HG03039 (cell line): ENCODE data around the gene PNO1.
"Not testable (repeated sequence)": the region's sequence is repeated elsewhere in the genome, so short reads cannot be mapped to it uniquely, and the experiment has no call there.

Experiments used
- ATAC-seq: cut with Tn5 transposase; IDR thresholded peaks from one replicate; pipeline ENCODE4 v1.9.1; 2021; ENCODE audit warnings: mild to moderate bottlenecking, moderate library complexity; ENCODE audit not compliant: unreplicated experiment

PNO1 gene

DNA sequence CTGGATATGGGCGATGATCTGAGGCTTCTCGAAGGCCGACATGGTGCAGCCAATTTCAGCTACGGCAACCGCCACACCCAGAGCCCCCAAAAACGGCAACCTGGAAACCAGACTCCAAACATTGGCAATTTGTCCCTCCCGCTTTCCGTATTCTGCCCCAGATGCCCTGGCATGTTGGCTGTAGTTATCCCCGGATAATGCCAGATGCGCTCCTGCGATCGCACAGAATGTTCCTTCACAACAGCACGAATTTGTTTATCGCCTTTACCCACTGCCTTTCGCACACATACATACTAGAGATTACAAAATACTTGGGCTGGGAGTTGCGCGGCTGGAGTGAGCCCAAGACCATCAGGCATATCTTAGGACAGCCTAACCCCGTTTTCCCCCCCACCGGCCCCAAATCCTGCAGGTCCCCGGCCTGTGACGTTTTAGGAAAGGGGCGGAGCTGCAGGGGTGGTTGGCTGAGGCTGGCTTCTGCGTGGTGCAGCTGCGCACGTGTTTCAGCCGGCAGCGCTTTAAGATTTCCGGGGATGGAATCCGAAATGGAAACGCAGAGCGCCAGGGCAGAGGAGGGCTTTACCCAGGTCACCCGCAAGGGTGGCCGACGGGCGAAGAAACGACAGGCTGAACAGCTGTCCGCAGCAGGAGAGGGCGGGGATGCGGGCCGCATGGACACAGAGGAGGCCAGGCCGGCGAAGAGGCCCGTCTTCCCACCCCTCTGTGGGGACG is at the start of gene PNO1:
Gene PNO1 (plus strand): TSS at position 487 of the 732 bp plus-strand sequence. CDS start 47 bp downstream, at position 534.
- ATAC-seq = peak; percentile 83

DNA sequence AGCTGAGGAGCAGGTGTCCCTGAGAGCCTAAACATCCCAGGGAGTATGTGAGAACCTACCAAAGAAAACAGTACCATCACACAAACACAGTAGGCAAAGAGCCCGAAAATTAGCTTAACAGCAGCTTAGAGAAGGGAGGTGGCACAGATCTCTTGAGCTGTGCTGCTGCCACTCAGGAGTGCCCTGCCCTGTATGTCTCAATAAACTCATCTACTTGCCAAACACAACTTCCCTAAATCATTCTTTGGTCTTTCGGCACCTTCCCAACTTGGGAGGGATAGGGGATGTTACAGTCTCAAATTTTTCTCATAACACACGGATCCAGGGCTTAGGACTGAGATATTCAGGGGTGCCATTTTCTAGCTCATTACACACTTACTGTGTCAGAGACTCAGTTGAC is 49.6 kb upstream of the PNO1 start:
- no peak for ATAC-seq

DNA sequence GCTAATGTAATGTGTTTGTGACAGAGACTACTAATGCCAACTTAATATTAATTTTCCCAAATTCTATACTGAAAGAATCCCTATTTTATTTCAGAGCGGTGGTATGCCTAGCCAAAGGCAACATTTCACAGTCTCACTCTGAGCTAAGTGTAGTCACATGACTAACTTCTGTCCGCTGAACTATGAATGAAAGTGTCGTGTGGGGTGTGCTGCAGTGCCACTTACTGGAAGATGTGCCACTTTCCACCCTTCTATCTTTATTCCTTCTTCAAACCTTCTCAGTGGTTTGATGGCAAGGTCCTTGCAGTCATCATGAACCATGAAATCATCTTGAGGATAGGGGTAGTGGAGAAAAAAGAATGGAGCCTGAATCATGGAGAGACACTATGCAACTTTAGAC is 47.6 kb upstream of the PNO1 start:
- peak; percentile 70 for ATAC-seq

DNA sequence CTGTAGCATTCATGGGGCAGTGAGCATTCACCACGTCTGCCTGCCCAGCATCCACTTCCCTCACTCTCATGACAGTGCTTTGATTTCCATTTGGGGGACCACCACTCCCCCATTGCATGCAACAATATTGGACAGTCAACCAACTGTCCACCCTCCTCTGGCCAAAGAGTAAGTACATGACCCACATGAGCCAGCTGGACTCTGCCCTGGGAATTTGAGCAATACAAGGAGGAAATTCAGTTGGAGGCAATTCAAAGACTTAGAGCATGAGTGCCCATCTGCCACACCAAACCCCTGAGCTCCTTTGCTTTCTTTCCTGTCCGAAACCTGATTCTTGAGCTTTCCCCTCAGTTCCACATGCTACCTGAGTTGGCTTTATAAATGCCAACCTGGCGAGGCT is 41.7 kb upstream of the PNO1 start:
- no peak for ATAC-seq

DNA sequence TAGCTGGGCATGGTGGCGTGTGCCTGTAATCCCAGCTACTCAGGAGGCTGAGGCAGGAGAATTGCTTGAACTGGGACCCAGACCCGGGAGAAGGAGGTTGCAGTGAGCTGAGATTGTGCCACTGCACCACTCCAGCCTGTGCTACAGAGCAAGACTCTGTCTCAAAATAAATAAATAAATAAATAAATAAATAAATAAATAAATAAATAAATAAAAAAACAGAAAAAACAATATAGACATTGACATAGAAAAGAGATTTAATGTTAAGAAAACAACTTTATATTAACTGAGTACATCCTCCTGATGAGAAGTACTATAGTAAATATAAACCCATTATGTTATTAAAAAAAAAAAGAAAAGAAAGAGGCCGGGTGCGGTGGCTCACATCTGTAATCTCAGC is 39.8 kb upstream of the PNO1 start:
- not testable (repeated sequence) for ATAC-seq

DNA sequence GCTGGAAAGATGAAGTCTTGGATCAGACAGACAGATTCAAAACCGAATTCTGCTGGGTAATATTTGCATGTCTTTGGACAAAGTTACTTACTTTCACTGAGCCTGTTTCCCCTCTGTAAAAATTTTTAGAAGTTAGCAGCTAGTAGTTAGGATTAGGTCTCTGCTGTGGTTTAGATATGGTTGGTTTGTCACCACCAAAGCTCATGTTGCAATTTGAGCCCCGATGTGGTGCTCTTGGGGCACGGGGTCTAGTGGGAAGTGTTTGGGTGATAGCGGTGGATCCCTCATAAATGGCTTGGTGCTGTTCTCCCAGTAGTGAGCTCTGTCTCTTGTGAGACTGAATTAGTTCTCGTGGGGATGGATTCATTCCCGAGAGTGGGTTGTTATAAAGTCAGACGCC is 38.9 kb upstream of the PNO1 start:
- no peak for ATAC-seq

DNA sequence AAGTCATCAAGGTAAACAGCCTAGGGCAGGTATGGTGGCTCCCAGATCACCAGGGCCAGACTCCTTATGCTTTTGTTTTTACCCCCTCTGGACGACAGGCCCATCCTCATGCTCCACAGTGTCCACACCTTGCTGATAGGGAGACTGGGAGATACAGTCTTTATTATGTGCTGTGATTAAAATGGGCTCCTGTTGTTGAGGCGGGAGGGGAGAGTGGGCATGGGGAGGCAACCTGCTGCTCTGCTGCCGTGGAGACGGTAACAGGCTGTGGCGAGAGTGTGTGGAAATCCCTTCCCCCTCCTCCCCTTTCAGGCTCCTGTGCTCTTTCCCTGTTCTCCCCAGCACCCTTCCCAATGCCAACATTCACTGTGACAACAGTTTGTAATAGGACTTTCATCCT is 38.2 kb upstream of the PNO1 start:
- ATAC-seq = no peak

DNA sequence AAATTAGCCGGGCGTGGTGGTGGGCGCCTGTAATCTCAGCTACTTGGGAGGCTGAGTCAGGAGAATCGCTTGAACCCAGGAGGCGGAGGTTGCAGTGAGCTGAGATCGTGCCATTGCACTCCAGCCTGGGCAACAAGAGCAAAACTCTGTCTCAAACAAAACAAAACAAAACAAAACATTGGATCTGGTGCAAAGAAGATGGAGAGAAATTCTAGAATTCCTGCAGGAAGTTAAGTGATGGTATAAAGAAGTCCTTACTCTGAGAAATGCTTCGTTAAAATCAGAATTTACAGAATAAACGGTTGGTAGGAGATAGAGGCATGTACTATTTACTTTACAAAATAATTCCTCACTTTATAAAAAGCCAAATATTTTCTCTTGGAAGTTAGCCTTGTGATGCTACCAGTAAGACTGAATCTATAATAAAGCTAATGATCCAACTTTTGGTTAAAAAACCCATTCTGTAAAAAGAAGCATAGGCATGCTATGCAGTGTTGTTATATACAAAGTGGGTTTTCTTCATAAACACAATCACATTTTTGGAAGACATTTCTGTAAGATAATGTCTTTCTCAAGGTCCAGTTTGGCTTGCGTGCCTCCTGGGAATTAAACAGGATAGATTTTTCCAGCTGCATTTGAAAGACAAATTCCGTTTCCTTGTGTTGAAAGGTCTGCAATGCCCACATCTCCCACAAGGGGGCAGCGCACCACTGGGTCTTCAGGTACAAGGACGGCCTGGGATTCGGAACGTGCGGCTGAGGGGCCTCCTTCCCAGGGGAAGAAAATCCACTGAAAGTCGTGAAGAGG is 35.6 kb upstream of the PNO1 start:
- ATAC-seq = no peak

DNA sequence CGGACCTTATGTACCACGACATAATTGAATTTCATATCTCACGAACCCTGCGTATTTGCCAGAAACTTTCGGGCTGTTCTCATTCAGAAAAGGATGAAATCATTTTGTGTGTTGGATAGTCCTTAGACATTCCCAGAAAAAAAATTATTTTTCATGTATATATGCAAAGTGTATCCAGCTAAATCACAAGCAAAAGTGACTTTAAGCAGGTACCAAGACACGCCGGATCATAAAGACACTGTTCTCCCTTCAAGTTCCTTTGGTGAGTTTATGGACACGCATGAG is 35.1 kb upstream of the PNO1 start:
- ATAC-seq = no peak

DNA sequence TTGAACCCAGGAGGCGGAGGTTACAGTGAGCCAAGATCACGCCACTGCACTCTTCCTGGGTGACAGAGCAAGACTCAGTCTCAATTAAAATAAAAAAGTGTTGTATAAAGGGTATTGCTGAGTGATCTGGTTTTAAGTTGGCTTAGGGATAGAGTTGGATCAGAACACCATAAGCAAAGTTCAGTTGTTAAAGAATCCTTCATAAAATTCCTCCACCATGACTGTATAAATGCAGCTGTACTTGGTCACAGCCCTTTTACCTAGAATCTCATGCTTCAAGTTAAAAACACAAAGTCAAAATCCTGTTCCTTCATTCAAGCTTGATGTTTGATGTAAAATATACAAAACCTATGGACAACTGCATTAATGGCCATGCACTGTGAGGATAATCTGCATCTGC is 33.4 kb upstream of the PNO1 start:
- ATAC-seq = no peak

DNA sequence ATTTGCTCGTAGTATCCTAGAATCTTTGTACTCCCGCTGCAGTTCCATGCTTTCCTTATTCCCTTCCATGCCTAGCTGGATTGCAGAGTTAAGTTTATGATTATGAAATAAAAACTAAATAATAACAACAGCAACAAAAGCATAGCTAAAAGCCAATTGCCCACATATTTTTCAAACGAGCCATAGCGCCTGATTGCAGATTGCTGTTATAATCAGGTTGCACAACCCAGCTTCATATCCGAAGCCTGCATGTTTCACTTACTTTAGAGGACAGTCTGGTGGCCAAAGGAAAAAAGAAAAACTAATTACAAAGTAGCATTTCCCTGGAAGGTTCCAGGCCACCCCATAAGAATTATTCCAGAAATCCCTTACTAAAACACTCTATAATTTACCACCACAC is 31.9 kb upstream of the PNO1 start:
- ATAC-seq = no peak

DNA sequence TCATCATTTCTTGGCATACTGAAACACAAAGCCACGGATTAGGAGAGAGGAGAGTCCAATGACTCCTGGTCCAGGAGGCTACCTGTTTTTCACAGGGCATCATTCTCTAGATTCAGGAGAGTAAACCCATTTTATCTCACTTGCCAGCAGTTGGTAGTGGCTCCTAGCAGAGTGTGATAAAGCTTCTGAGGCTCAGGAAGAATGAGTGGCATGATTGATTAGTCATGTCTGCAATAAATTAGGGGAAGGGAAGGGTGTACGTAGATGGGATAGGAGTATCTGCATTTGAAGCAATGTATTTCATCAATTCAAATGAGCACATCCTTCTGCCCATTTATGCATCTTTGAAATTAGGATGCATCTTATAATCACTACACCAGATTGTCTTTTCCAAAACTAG is 31.1 kb upstream of the PNO1 start:
- ATAC-seq = no peak

DNA sequence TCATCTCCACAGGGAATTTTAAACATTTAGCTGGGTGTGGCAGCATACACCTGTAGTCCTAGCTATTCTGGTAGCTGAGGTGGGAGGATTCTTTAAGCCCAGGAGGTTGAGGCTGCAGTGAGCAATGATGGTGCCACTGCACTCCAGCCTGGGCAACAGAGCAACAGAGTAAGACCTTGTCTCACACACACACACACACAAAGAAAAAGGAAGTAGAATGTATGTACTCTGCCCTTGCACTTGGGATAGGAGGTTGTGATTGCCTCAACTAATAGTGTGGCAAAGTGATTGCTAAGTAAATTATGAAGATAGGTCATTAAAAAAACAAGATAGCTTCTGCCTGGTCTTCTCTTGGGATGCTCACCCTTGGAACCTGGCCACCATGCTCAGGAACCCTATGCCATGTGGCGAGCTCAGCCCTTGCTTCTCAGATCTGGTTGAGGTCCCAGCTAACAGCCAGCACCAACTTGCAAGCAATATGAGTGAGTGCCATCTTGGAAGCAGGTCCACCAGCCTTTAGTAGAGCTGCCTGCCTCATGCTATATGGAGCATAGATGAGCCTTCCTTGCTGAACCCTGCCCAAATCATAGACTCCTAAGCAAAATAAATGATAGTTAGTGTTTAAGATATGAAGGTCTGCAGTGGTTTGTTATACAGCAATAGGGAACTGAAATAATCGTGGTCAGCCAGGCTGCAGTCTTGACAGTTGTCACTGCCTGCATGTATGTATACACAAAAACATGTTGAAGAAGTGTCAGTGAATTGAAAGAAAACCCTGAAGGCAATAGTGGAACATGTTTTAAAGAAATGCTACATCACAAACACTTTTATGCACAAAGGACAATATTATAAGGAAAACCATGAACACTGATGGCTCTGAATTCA is 30.1 kb upstream of the PNO1 start:
- no peak for ATAC-seq

DNA sequence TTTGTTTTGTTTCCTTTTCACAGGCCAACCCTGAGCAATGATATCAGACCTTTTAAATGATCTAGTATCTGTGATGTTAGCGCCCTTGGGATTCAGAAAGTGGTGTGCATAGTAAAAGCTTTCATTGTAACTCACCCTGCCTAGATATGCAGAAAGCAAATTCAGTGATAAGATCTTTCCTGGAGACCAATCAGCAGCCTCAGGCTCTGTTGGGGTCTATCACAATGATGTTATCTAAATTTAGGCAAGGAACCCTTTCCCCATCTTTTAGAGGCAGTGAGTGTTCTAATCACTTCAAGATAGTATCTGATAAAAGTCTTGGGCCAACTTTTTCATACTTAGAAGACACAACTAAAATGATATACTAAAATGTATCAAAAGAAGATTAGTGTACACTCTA is 23.6 kb upstream of the PNO1 start:
- ATAC-seq = no peak

DNA sequence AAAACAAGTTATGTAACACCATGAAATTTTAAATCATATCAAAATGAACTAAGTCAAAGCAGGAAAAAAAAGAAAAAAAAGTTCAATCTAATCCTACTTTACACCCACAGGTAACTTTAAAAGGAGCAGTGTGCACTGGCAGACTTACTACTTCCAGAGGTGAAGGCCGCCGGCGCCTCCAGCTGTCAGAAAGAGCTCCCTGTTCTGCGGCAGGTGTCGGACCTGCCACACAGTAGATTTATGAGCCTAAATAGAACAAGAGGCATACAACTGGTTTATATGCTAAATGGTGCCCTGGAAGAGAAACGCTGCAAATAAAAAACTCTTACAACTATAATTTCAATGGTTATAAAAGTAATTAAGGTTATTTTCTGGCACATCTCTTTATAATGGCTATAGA is 23.1 kb upstream of the PNO1 start:
- ATAC-seq = no peak

DNA sequence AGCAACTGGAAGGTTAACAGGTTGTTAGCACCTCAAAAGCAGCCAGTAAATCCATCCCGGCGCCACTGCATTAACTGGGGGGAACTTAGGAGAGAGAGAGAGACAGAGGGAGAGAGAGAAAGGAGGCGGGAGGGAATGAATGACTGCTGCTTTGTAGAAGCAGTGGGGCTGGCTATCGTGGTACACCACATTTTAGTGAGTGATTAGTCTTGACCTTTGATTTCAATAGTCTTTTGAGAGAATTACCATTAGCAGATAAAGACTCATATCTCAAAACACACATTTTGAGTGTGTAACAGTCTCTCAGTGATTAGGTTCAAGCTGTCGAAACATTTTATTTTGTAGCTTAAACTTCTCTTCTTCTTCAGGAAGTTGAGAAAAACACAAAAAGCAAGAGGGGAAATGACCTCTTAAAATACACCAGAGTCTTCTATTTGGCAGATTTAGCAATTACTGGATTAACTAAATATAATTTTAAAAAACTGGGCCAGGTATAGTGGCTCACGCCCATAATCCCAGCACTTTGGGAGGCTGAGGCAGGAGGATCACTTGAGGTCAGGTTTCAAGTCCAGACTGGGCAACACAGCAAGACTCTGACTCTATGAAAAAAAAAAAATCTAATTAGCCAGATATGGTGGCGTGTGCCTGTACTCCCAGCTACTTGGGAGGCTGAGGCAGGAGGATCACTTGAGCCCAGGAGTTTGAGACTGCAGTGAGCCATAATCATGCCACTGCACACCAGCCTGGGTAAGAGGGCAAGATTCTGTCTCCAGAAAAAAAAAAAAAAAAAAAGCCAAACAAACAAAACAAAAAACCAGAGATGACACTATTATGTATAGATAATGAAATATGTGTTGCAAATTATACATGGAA is 22.0 kb upstream of the PNO1 start:
- ATAC-seq = no peak

DNA sequence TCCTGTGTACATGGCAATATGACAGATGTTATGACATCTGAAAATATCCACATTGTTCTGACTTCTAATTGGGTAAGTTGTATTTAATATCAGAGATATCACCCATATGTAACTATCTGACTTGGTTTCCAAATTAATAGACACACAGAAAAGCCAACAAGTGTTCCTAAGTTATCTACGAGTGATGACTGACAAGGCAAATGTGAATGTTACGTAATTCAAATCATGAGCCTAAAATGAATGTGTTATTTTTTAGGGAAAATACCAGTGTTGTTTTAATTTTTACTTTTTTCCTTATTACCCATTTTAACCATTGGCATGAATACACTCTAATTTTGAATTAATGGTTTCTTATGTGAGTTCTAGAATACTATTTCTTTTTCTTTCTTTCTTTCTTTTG is 15.8 kb upstream of the PNO1 start:
- no peak for ATAC-seq

DNA sequence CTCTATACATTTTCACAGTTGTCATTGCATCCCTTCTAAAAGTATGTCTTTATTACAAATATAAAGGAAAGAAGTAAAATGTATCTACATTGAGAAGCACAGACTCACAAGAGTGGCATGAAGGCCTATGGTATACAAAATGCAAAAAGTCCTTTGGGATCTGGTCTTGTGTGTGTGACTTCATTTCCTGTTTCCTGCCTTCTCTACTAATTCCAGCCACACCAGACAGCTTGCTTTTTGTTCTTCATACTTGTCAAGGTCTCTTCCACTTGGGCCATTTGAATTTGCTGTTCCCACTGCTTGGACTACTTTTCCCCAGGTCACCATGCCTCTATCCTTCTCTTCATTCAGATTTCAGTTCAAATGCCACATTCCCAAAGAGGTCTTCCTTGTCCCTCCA is 6.7 kb upstream of the PNO1 start:
- no peak for ATAC-seq

DNA sequence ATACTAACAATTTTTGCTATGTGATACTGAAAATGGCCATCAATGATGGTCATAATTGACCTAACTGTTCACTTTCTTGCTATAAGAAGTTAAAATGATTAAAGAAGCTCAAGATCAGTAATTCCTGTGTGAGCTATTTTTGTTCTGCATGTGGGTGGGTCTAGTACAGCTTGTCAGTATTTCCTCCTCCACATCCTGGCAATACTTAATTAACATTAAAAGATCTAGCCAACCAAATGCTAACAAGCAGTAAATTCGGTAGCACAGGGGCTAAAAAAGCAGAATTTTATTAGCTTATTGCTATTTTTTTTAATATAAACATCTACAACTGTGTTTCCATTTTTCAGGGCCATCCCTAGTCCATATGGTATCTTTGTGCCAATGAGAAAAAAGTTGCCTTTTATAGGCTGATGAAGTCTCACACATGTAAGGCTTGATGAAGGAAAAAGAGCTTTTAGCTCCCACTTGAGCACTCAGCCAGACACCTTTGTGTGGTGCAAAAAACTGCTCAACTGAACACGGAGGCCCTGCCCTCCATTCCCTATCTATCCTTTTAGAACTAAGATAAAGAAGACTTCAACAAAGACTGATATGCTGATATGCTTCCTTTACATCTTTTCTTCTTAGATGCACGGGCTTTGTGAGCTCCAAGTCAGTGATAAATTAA is 4.9 kb upstream of the PNO1 start:
- no peak for ATAC-seq

DNA sequence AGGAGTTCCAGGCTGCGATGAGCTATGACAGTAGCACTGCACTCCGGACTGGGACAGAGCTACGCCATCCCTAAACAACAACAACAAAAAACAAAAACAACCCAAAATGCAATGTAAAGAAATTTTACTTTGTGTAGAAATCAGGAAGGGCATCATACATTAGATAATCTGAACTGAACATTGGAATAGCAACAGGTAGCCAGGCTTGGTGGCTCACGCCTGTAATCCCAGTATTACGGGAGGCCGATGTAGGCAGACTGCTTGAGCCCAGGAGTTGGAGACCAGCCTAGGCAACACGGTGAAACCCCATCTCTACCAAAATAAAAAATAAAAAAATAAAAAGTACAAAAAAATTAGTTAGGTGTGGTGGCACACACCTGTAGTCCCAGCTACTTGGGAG is 2.1 kb upstream of the PNO1 start:
- no peak for ATAC-seq
